DND-41 (cell line): ENCODE results near the gene FANCD2OS.

Source experiments
- ATAC-seq: fragments of 200-7000 bp; cut with Tn5 transposase; 3 replicates; pipeline ENCODE4 v1.9.1; 2021; ENCODE audit warnings: low read depth; ENCODE audit not compliant: insufficient read depth
- DNase-seq: peaks from one replicate; pipeline ENCODE4 v3.0.0-alpha.2; 2020
- H2AFZ ChIP-seq: 2 replicates; pipeline ENCODE4 v1.6.0; 2012; ENCODE audit warnings: low read depth, low read length
- H3K27ac ChIP-seq: 2 replicates; pipeline ENCODE4 v1.5.1; 2012; ENCODE audit warnings: low read length, inconsistent platforms
- H3K27me3 ChIP-seq: fragments of 200-600 bp; sonication (generic); 2 replicates; pipeline ENCODE4 v1.6.0; 2012; ENCODE audit warnings: low read length, mild to moderate bottlenecking, inconsistent platforms; ENCODE audit not compliant: insufficient read depth, poor library complexity
- H3K36me3 ChIP-seq: 2 replicates; pipeline ENCODE4 v1.5.1; 2012; ENCODE audit warnings: low read length, inconsistent platforms; ENCODE audit not compliant: insufficient read depth
- H3K4me1 ChIP-seq: 2 replicates; pipeline ENCODE4 v1.5.1; 2012; ENCODE audit warnings: mild to moderate bottlenecking, low read length; ENCODE audit not compliant: insufficient read depth
- H3K4me2 ChIP-seq: 2 replicates; pipeline ENCODE4 v1.6.0; 2012; ENCODE audit warnings: mild to moderate bottlenecking, moderate library complexity, low read length, inconsistent platforms; ENCODE audit not compliant: insufficient read depth
- H3K4me3 ChIP-seq, 2 experiments: fragments of 200-600 bp in 1 of 2; shearing (Covaris generic) in 1 of 2; 2 replicates each; pipeline ENCODE4 v1.5.1; 2012 to 2016; ENCODE audit warnings: inconsistent platforms in 2 of 2, low read length in 2 of 2, mild to moderate bottlenecking in 2 of 2, low read depth in 1 of 2, moderate library complexity in 1 of 2
- H3K79me2 ChIP-seq: 2 replicates; pipeline ENCODE4 v1.6.0; 2012; ENCODE audit warnings: low read length, inconsistent platforms; ENCODE audit not compliant: insufficient read depth
- H3K9ac ChIP-seq: 2 replicates; pipeline ENCODE4 v1.6.0; 2012; ENCODE audit warnings: low read depth, mild to moderate bottlenecking, inconsistent platforms, low read length, moderate library complexity
- H3K9me3 ChIP-seq: 2 replicates; pipeline ENCODE4 v1.5.1; 2012; ENCODE audit warnings: low read length, moderate library complexity, mild to moderate bottlenecking, inconsistent platforms; ENCODE audit not compliant: insufficient read depth, severe bottlenecking
- H4K20me1 ChIP-seq: 2 replicates; pipeline ENCODE4 v1.6.0; 2012; ENCODE audit warnings: low read length; ENCODE audit not compliant: insufficient read depth
- CTCF ChIP-seq: IDR thresholded peaks from 2 replicates; pipeline ENCODE4 v1.5.1; 2012; ENCODE audit warnings: borderline replicate concordance, low read length, moderate library complexity, mild to moderate bottlenecking; ENCODE audit not compliant: poor library complexity, severe bottlenecking; ENCODE audit errors: extremely low read depth
- EZH2 ChIP-seq: IDR thresholded peaks from 3 replicates; pipeline ENCODE4 v1.6.1; 2012; ENCODE audit warnings: borderline replicate concordance, low read depth, mild to moderate bottlenecking, moderate library complexity, low read length, inconsistent platforms; ENCODE audit not compliant: severe bottlenecking

The FANCD2OS gene

GRCh38 chr3:10121064-10121463 is 13.0 kb upstream of the FANCD2OS start:
- H3K27me3 ChIP-seq: no peaks in the 10 kb centered on the region
- H2AFZ ChIP-seq: no peak overlapping the region
- peaks cover 25% of the 10 kb centered on the region for H3K4me1 ChIP-seq
- DNase-seq: no peak
- ATAC-seq: no peak
- H3K36me3 ChIP-seq: peaks cover 48% of the 10 kb centered on the region
- peaks cover 81% of the 10 kb centered on the region for H3K79me2 ChIP-seq
- H3K9ac ChIP-seq: no peak overlapping the region
- H3K9me3 ChIP-seq: no peaks in the 10 kb centered on the region
- no peak overlapping the region for H3K4me3 ChIP-seq
- H3K27ac ChIP-seq: no peak overlapping the region
- H4K20me1 ChIP-seq: peaks cover 26% of the 10 kb centered on the region; the same call in 1 of the 2 replicates
- TF ChIP-seq EZH2: no peak
- no peak for TF ChIP-seq CTCF
- H3K4me2 ChIP-seq: no peak overlapping the region

GRCh38 chr3:10119376-10119775 is 11.3 kb upstream of the FANCD2OS start:
- DNase-seq (no peak), ATAC-seq (no peak)
- H3K36me3 ChIP-seq: peaks cover 32% of the 10 kb centered on the region
- H3K4me1 ChIP-seq: peaks cover 33% of the 10 kb centered on the region
- H3K4me3 ChIP-seq: no peak overlapping the region
- H3K27me3 ChIP-seq: no peaks in the 10 kb centered on the region
- no peak overlapping the region for H2AFZ ChIP-seq
- H3K9me3 ChIP-seq: no peaks in the 10 kb centered on the region
- no peak overlapping the region for H3K9ac ChIP-seq
- H3K27ac ChIP-seq: no peak overlapping the region
- H3K79me2 ChIP-seq: peaks cover 81% of the 10 kb centered on the region
- H4K20me1 ChIP-seq: peaks cover 21% of the 10 kb centered on the region; the same call in 1 of the 2 replicates
- H3K4me2 ChIP-seq: no peak overlapping the region
- TF ChIP-seq EZH2 (no peak), CTCF (no peak)

GRCh38 chr3:10116928-10117327 is 8.9 kb upstream of the FANCD2OS start:
- Histone ChIP-seq H3K4me1 (peaks cover 33% of the 10 kb centered on the region), H3K4me2 (peak overlapping the region; percentile 80), H3K27me3 (no peaks in the 10 kb centered on the region), H3K79me2 (peaks cover 62% of the 10 kb centered on the region), H3K4me3 (peak overlapping the region; percentile 63 to 68; a peak in 3 of 4 replicates), H3K9ac (peak overlapping the region; percentile 66), H2AFZ (no peak overlapping the region), H4K20me1 (peaks cover 20% of the 10 kb centered on the region; the same call in 1 of the 2 replicates), H3K9me3 (no peaks in the 10 kb centered on the region), H3K27ac (no peak overlapping the region), H3K36me3 (peaks cover 26% of the 10 kb centered on the region)
- DNase-seq: no peak
- ATAC-seq: no peak
- TF ChIP-seq EZH2 (no peak), CTCF (no peak)

- Histone ChIP-seq H3K27ac (peak overlapping the region; percentile 80), H2AFZ (peak overlapping the region; percentile 86), H3K79me2 (peaks cover 54% of the 10 kb centered on the region), H3K9me3 (no peaks in the 10 kb centered on the region), H3K4me1 (peaks cover 33% of the 10 kb centered on the region), H3K27me3 (no peaks in the 10 kb centered on the region), H3K4me3 (peak overlapping the region; percentile 63 to 68), H3K36me3 (peaks cover 21% of the 10 kb centered on the region), H3K4me2 (peak overlapping the region; percentile 80), H4K20me1 (peaks cover 20% of the 10 kb centered on the region; the same call in 1 of the 2 replicates), H3K9ac (peak overlapping the region; percentile 66)
- DNase-seq (no peak), ATAC-seq (no peak)
- TF ChIP-seq CTCF (no peak), EZH2 (no peak)
Observed at GRCh38 chr3:10116138-10116460, 8.0 kb upstream of the FANCD2OS start.
